ENCODE measurements around the gene MED15. TPM values are rescaled to one million over a fixed set of nuclear protein-coding genes. Genes with fewer than 3 reads are reported as not detected.

The MED15 gene
- total RNA-seq, 4 donors from 2014 or later, result 33.6 to 65.1 (median 36.1) TPM

GRCh38 chr22:20530368-20531153 lies 23.2 kb downstream of the MED15 start:
- TF ChIP-seq CTCF (IDR thresholded peaks at IDR 0.05) (no peak), POLR2A (IDR thresholded peaks at IDR 0.05) (no peak)
- H3K4me1 ChIP-seq, result peaks cover 31 to 48% of the 10 kb centered on the region in 2 donors

GRCh38 chr22:20531154-20531403 lies 23.7 kb downstream of the MED15 start:
- TF ChIP-seq CTCF (IDR thresholded peaks at IDR 0.05) (no peak), POLR2A (IDR thresholded peaks at IDR 0.05) (no peak)
- no peaks in the 10 kb centered on the region for H3K9me3 ChIP-seq
- DNase-seq, result no peak
- H3K4me1 ChIP-seq, result peaks cover 31 to 48% of the 10 kb centered on the region in 2 donors
- 25 to 33% methylated on average over 1 of the region's 1 CpG for WGBS, 2 donors
- peaks cover 0 to 5% of the 10 kb centered on the region in 2 donors for H3K36me3 ChIP-seq
- H3K27ac ChIP-seq, result peak overlapping the region; percentile 10 to 85 (median 66)
- H3K27me3 ChIP-seq, result no peaks in the 10 kb centered on the region
- H3K4me3 ChIP-seq (replicated peaks in 1 of 3), result no peak overlapping the region
- intact Hi-C loops (cut with DNase I), result no loop called here

More at GRCh38 chr22:20530368-20531153, 23.2 kb downstream of the MED15 start:
- Histone ChIP-seq H3K4me3 (replicated peaks in 1 of 3) (no peak overlapping the region), H3K9me3 (no peaks in the 10 kb centered on the region), H3K36me3 (peaks cover 0 to 5% of the 10 kb centered on the region in 2 donors), H3K27me3 (no peaks in the 10 kb centered on the region), H3K27ac (peak overlapping the region; percentile 10 to 85 (median 66))
- WGBS, 2 donors, result 74 to 77% methylated on average over 15 of the region's 15 CpGs
- intact Hi-C loops (cut with DNase I), result no loop called here
- peak; percentile 36 to 39 for DNase-seq

- Histone ChIP-seq H3K4me3 (replicated peaks in 1 of 3) (no peak overlapping the region), H3K27me3 (no peaks in the 10 kb centered on the region), H3K9me3 (no peaks in the 10 kb centered on the region), H3K27ac (peak overlapping the region; percentile 60 to 85 (median 66)), H3K36me3 (peaks cover 0 to 5% of the 10 kb centered on the region in 2 donors), H3K4me1 (peaks cover 32 to 50% of the 10 kb centered on the region in 2 donors)
- intact Hi-C loops (cut with DNase I), result no loop called here
- 41 to 48% methylated on average over 12 to 15 of the region's 15 CpGs for WGBS, 2 donors
- peak; percentile 84 to 85 for DNase-seq
- no peak for TF ChIP-seq CTCF (IDR thresholded peaks at IDR 0.05)
- TF ChIP-seq POLR2A (IDR thresholded peaks at IDR 0.05), result peak in 1 of 2 donors; percentile 49
Observed at GRCh38 chr22:20531404-20532201, 24.2 kb downstream of the MED15 start.

GRCh38 chr22:20532256-20532993 lies 25.0 kb downstream of the MED15 start:
- 73 to 78% methylated on average over 6 to 10 of the region's 10 CpGs for WGBS, 2 donors
- DNase-seq, result no peak

More at GRCh38 chr22:20532256-20532993, 25.0 kb downstream of the MED15 start:
- H3K27ac ChIP-seq, result peak overlapping the region in 2 of 3 donors; percentile 66 to 85
- no peaks in the 10 kb centered on the region for H3K27me3 ChIP-seq
- H3K36me3 ChIP-seq, result peaks cover 0 to 7% of the 10 kb centered on the region in 2 donors
- no peaks in the 10 kb centered on the region for H3K9me3 ChIP-seq
- intact Hi-C loops (cut with DNase I), result no loop called here
- H3K4me3 ChIP-seq (replicated peaks in 1 of 3), result no peak overlapping the region
- peaks cover 34 to 52% of the 10 kb centered on the region in 2 donors for H3K4me1 ChIP-seq
- TF ChIP-seq CTCF (IDR thresholded peaks at IDR 0.05) (no peak), POLR2A (IDR thresholded peaks at IDR 0.05) (no peak)
